GM19099 (cell line): ENCODE data around the gene PRPSAP1.

Experiments
- POLR2A ChIP-seq: IDR thresholded peaks from 3 replicates; pipeline ENCODE4 v1.6.1; 2011; ENCODE audit warnings: low read depth; ENCODE audit not compliant: insufficient read length; ENCODE audit errors: extremely low read depth

The PRPSAP1 gene

GRCh38 chr17:76263896-76264295 lies 89.8 kb downstream of the PRPSAP1 start:
- no peak for TF ChIP-seq POLR2A

- TF ChIP-seq POLR2A = peak; percentile 41
Observed at GRCh38 chr17:76262732-76263344, 90.9 kb downstream of the PRPSAP1 start.

GRCh38 chr17:76261421-76262215 lies 92.1 kb downstream of the PRPSAP1 start:
- no peak for TF ChIP-seq POLR2A

GRCh38 chr17:76260669-76261068 lies 93.0 kb downstream of the PRPSAP1 start:
- peak; percentile 76 for TF ChIP-seq POLR2A

GRCh38 chr17:76260220-76260619 lies 93.5 kb downstream of the PRPSAP1 start:
- no peak for TF ChIP-seq POLR2A
